GM13976 (cell line): Measurements from ENCODE around the gene ARID5A.

Experiments used
- DNase-seq: peaks from one replicate; pipeline ENCODE4 v3.0.0; 2012; ENCODE audit warnings: low spot score
- CTCF ChIP-seq: IDR thresholded peaks from 2 replicates; pipeline ENCODE4 v1.5.1; 2012; ENCODE audit warnings: borderline replicate concordance, mild to moderate bottlenecking; ENCODE audit not compliant: insufficient read depth; ENCODE audit errors: extremely low read depth, missing control alignments, control extremely low read depth
- in situ Hi-C: fragments of 300-500 bp; cut with MboI; formaldehyde crosslinking; loops from one replicate; pipeline ENCODE4 v1.12.0; 2022; ENCODE audit warnings: low sequenced_read_pairs, mixed read lengths, inconsistent platforms; ENCODE audit not compliant: unreplicated experiment

Gene ARID5A

GRCh38 chr2:96511851-96512250, 24.7 kb upstream of the ARID5A start:
- no peak for TF ChIP-seq CTCF
- in situ Hi-C loops, result loop anchor here (10.0 to 25.0 kb wide), 2 partner anchors 107 to 500 kb away; no protein-coding TSS in a partner anchor
- no peak for DNase-seq

- in situ Hi-C loops, result loop anchor here (10.0 to 25.0 kb wide), 2 partner anchors 108 to 500 kb away; no protein-coding TSS in a partner anchor
- no peak for DNase-seq
- no peak for TF ChIP-seq CTCF
Measured at GRCh38 chr2:96512341-96512740, 24.2 kb upstream of the ARID5A start.

- in situ Hi-C loops, result loop anchor here (10.0 to 25.0 kb wide), 2 partner anchors 110 to 502 kb away; no protein-coding TSS in a partner anchor
- no peak for DNase-seq
- no peak for TF ChIP-seq CTCF
Measured at GRCh38 chr2:96514521-96514920, 22.0 kb upstream of the ARID5A start.

- TF ChIP-seq CTCF, result no peak
- in situ Hi-C loops, result loop anchor here (10.0 to 25.0 kb wide), 2 partner anchors 112 to 505 kb away; no protein-coding TSS in a partner anchor
- DNase-seq, result no peak
Measured at GRCh38 chr2:96517079-96517478, 19.5 kb upstream of the ARID5A start.

GRCh38 chr2:96520231-96520630, 16.3 kb upstream of the ARID5A start:
- no peak for TF ChIP-seq CTCF
- no peak for DNase-seq
- in situ Hi-C loops, result loop anchor here (25.0 kb wide), 1 partner anchor 508 kb away; no protein-coding TSS in a partner anchor

GRCh38 chr2:96520697-96521096, 15.9 kb upstream of the ARID5A start:
- DNase-seq, result no peak
- in situ Hi-C loops, result loop anchor here (25.0 kb wide), 1 partner anchor 508 kb away; no protein-coding TSS in a partner anchor
- no peak for TF ChIP-seq CTCF
